GM10248 (cell line): Measurements from ENCODE around the gene MIA2.

ENCODE experiments used
- CTCF ChIA-PET: fragments of 300-600 bp; sonication (Branson Sonifier 250); formaldehyde crosslinking; extraction: SDS; loops from one replicate; lab custom pipeline; 2021; ENCODE audit warnings: antibody characterized with exemption; lab: Yijun Ruan, JAX
- POLR2A ChIA-PET: fragments of 350-650 bp; sonication (Branson Sonifier 250); formaldehyde crosslinking; extraction: SDS; loops from one replicate; lab custom pipeline; 2020; ENCODE audit warnings: antibody characterized with exemption; lab: Yijun Ruan, JAX
- DNase-seq: peaks from one replicate; pipeline ENCODE4 v3.0.0; 2012; ENCODE audit errors: extremely low spot score
- TF ChIP-seq, protein P1 (sequence below): IDR thresholded peaks from 2 replicates; pipeline ENCODE4 v1.5.1; 2012; ENCODE audit warnings: mild to moderate bottlenecking, low read depth; ENCODE audit errors: extremely low read depth, missing control alignments, control extremely low read depth

MIA2 gene

DNA sequence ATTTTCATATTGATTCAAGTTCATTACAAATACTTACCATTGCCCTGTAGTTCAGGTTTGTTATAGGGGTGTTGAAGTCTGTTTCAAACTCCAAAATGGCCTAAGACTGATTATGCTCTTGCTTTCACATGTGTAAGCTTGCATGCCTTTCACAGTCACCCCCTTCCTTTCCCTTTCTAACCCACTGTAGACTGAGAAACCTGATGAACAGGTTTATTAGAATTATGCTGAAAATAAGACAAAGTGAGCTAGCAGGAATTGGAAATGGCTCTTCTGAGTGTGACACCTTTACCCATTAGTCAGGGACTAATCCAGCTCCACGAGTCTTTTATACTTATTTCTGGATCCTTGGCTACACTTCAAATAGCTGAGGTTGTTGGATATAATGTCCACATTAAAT lies 159.6 kb downstream of the MIA2 start:
- no peak for DNase-seq
- ChIA-PET CTCF (interaction anchor here (1.0 to 4.4 kb wide), 5 partner anchors 10 to 162 kb away, joined by 3 to 19 read pairs (median 5); no protein-coding TSS in a partner anchor), POLR2A (no interaction called here)
- TF ChIP-seq, protein P1, sequence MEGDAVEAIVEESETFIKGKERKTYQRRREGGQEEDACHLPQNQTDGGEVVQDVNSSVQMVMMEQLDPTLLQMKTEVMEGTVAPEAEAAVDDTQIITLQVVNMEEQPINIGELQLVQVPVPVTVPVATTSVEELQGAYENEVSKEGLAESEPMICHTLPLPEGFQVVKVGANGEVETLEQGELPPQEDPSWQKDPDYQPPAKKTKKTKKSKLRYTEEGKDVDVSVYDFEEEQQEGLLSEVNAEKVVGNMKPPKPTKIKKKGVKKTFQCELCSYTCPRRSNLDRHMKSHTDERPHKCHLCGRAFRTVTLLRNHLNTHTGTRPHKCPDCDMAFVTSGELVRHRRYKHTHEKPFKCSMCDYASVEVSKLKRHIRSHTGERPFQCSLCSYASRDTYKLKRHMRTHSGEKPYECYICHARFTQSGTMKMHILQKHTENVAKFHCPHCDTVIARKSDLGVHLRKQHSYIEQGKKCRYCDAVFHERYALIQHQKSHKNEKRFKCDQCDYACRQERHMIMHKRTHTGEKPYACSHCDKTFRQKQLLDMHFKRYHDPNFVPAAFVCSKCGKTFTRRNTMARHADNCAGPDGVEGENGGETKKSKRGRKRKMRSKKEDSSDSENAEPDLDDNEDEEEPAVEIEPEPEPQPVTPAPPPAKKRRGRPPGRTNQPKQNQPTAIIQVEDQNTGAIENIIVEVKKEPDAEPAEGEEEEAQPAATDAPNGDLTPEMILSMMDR = no peak

DNA sequence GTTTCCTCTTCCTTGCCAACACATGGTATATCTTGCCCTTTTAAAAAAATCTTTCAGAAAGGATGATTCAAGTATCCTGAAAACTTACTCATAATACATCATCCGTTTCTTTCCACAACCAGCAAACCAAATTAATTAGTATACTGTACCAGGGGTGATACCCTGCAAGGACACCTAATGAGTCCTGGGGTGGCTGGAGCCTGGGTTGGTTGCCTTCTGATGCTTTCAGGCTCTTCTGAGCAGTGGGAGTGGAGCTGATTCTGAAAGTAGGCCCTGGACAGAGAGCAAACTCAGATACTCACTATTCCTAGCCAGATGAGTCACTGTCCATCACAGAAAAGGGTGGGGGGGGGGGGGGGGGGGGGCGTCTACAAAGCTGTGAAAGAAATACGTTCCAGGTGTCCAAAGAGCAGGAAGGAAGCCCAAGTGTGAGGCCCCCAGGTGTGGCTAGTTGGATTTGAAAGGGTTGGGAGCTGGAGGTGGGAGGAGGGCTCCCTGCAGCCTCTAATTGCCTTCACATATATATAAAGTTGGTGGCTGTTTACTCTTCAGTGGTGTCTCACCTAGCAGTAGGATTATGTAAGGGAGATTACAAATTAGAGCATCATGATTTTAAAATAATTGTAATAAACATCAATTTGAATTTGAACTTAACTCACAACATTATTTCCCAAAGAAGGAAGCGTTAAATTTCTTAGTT lies 162.0 kb downstream of the MIA2 start:
- no peak for DNase-seq
- TF ChIP-seq, protein P1 = no peak
- ChIA-PET POLR2A (no interaction called here), CTCF (interaction anchor here (1.0 to 2.3 kb wide), 3 partner anchors 8 to 31 kb away, joined by 3 to 6 read pairs (median 5); no protein-coding TSS in a partner anchor)

DNA sequence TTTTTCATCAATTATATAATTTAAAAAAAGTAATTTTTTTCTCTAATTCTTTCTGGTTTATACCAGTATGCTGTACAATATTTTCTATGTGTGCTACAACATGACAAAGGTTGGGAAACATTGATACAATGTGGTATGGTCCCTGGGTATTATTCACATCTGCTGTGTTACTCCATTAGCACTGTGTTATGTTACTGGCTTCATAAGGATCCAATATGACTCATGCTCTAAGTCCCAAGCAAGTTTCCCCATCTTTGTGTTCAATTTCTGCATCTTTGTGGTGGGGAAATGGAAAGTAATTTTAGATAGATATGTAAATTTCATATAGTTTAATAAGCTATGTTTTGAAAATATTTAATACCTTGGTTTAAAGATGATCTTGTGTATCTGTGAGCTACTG lies 162.7 kb downstream of the MIA2 start:
- ChIA-PET CTCF (interaction anchor here (0.9 to 2.3 kb wide), 4 partner anchors 9 to 30 kb away, joined by 3 to 11 read pairs (median 4); no protein-coding TSS in a partner anchor), POLR2A (no interaction called here)
- TF ChIP-seq, protein P1 = no peak
- DNase-seq = no peak

DNA sequence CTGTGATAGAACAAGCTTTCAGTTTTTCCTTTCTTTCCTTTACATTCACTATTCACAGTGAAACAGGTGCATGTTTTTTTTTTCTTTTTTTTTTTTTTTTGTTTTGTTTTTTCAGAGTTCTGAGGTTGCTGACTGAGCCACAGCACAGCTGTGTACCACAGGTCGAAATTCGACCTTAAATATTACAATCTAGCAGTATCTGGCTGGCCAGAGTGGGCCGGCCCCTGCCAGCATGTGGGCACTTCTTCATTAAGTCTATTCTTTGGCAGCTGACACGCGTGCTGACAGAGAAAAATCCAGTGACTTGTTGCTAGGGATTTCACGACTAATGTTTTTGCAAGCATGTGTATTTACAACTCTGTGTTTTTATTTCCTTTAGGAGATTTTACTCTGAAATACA lies 164.7 kb downstream of the MIA2 start:
- TF ChIP-seq, protein P1 = no peak
- ChIA-PET CTCF (interaction anchor here (1.4 to 2.3 kb wide), 2 partner anchors 14 to 28 kb away, joined by 4 to 11 read pairs; no protein-coding TSS in a partner anchor), POLR2A (no interaction called here)

DNA sequence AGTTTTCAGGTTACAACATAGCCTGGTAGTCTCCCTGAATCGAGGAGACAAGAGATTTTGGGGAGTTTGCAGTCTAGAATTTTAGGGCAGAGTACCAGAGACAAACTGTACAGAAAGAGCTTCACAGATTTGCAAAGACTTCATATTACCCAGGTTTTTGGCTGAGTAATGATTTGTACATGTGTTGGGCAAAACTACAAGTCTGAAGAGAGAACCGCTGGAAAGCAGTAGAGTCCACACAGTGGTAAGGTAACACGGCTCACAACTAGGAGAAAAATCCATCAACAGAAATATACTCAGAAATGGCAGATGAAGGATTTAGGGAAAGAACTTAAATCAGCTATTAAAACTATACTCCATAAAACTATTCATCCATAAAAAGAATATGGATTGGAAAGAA lies 172.8 kb downstream of the MIA2 start:
- no peak for DNase-seq
- TF ChIP-seq, protein P1 = no peak
- CTCF ChIA-PET = no interaction called here
- POLR2A ChIA-PET = no interaction called here

More for the DNA sequence above, 164.7 kb downstream of the MIA2 start:
- DNase-seq = no peak

DNA sequence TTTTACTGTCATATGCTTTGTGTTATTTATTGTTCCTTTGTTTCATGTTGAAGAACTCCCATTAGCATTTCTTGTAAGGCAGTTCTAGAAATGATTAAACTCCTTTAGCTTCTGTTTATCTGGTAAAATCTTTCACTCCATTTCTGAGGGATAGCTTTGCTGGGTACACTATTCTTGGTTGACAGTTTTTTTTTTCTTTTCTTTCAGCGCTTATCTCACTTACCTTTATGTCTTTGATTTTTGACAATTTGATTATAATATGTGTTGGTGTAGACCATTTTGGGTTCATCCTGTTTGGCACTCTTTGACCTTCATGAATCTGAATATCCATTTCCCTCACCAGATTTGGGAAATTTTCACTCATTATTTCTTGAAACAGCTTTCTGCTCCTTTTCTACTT lies 182.4 kb downstream of the MIA2 start:
- TF ChIP-seq, protein P1 = no peak
- no peak for DNase-seq
- POLR2A ChIA-PET = no interaction called here
- CTCF ChIA-PET = interaction anchor here (0.8 kb wide), 1 partner anchor 11 kb away, joined by 3 read pairs; no protein-coding TSS in a partner anchor
